BJ (cell line): ENCODE data around the gene JMJD1C. TPM values are rescaled to one million over a fixed set of nuclear protein-coding genes. Genes with fewer than 3 reads are reported as not detected.
"Not testable (repeated sequence)": the region's sequence is repeated elsewhere in the genome, so short reads cannot be mapped to it uniquely, and the experiment has no call there.

ENCODE experiments used
- CTCF ChIA-PET: fragments of 350-600 bp; formaldehyde crosslinking; extraction: SDS; loops from one replicate; lab custom pipeline; 2021; ENCODE audit warnings: antibody characterized with exemption, inconsistent platforms; lab: Yijun Ruan, JAX
- POLR2A ChIA-PET: fragments of 300-600 bp; sonication (Branson Sonifier 250); formaldehyde crosslinking; extraction: SDS; loops from one replicate; lab custom pipeline; 2021; ENCODE audit warnings: antibody characterized with exemption; lab: Charles Lee
- DNase-seq: peaks from one replicate; pipeline ENCODE4 v3.0.0-alpha.2; 2011; ENCODE audit warnings: low read depth
- H3K27me3 ChIP-seq: 2 replicates; pipeline ENCODE4 v1.6.0; 2011; ENCODE audit warnings: low read length; ENCODE audit not compliant: control insufficient read depth, insufficient read depth
- H3K36me3 ChIP-seq: 2 replicates; pipeline ENCODE4 v1.5.1; 2011; ENCODE audit warnings: low read length; ENCODE audit not compliant: control insufficient read depth, insufficient read depth
- H3K4me3 ChIP-seq: 2 replicates; pipeline ENCODE4 v1.5.1; 2011; ENCODE audit warnings: low read depth, mild to moderate bottlenecking, control low read depth, low read length
- CTCF ChIP-seq: IDR thresholded peaks from 2 replicates; pipeline ENCODE4 v1.5.1; 2011; ENCODE audit warnings: low read depth, mild to moderate bottlenecking, control low read depth, inconsistent platforms, low read length, moderate library complexity; ENCODE audit not compliant: insufficient read depth
- polyA plus RNA-seq: library from polyadenylated mRNA; depleted of rRNA; stranded (reverse); fragments of >200 nt; gene quantifications from 2 replicates; pipeline ENCODE4 v1.2.3, GENCODE V29; 2011

JMJD1C gene
- polyA plus RNA-seq, 1 experiment: 14.2 TPM

DNA sequence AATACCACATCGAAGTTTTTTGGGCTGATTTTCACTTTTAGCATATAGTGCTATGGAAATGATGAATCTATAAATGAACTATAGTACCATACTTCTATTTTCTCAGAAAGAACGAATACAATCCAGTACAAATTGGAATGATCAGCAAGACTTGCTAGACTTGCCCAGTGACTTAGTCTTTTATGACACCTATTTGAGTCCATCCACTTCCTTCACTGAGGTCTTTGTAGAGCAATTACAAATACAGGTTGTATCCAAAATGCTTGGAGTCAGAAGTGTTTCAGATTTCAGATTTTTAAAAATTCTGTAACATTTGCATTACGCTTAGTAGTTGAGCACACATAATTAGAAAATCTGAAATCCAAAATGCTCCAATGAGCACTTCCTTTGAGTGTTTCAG lies 228.4 kb downstream of the JMJD1C start:
- ChIA-PET POLR2A (no interaction called here), CTCF (no interaction called here)
- H3K36me3 ChIP-seq: no peaks in the 10 kb centered on the region
- TF ChIP-seq CTCF: no peak
- H3K27me3 ChIP-seq: no peaks in the 10 kb centered on the region
- H3K4me3 ChIP-seq: no peak overlapping the region
- no peak for DNase-seq

DNA sequence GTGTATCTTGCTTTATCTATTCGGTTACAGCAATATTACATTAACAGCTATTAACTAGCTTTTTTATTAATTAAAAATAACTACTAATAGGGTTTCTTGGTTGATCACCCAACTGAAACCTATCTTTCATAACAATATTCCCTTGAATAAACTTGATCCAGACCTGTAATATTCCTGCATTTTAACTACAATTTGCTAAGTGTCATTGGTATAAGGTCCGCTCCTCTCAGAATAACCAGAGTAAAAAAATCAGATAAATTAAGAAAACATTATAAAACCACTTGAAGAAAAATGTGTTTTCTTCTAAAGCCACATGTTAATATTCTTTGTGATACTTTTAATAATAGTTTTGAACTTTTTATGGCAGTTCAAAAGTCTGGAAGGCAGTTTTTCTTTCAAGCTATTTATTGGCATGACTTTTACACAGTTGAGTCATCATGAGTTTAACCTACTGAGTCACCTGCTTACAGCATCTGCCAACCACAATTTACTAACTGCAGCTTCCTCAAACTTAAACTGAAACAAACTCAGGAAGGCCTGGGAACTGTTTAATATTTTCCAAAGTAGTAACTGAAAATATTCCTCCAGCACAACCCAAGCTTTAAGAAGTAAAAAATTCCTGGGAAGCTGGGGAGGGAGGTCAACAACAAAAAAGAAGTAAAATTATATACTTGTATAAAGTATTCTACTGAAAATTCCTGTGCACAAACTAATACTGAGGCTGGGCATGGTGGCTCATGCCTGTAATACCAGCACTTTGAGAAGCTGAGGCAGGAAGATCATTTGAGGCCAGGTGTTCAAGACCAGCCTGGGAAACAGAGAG lies 229.5 kb downstream of the JMJD1C start:
- Histone ChIP-seq H3K4me3 (no peak overlapping the region), H3K36me3 (no peaks in the 10 kb centered on the region), H3K27me3 (no peaks in the 10 kb centered on the region)
- POLR2A ChIA-PET: interaction anchor here (0.6 kb wide), 1 partner anchor 31 kb away, joined by 4 read pairs; no protein-coding TSS in a partner anchor
- CTCF ChIA-PET: interaction anchor here (0.6 to 1.6 kb wide), 5 partner anchors 11 to 531 kb away, joined by 3 to 4 read pairs (median 3); no protein-coding TSS in a partner anchor
- TF ChIP-seq CTCF: no peak
- peak; percentile 89 for DNase-seq

DNA sequence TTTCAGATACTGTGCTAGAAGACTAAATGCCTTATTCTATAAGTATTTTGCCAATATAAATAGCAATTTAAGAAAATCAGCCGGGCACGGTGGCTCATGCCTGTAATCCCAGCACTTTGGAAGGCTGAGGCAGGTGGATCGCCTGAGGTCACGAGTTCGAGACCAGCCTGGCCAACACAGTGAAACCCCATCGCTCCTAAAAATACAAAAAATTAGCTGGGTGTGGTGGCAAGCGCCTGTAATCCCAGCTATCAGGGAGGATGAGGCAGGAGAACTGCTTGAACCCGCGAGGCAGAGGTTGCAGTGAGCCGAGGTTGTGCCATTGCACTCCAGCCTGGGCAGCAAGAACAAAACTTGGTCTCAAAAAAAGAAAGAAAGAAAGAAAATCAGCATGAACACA lies 230.6 kb downstream of the JMJD1C start:
- DNase-seq, H3K27me3 ChIP-seq, H3K4me3 ChIP-seq, H3K36me3 ChIP-seq, POLR2A ChIA-PET: not testable (repeated sequence)
- CTCF ChIA-PET: interaction anchor here (0.6 to 1.6 kb wide), 3 partner anchors 68 to 394 kb away, joined by 3 to 4 read pairs (median 3); no protein-coding TSS in a partner anchor

GRCh38 chr10:63229161-63229560 lies 236.6 kb downstream of the JMJD1C start:
- TF ChIP-seq CTCF: no peak
- no peak for DNase-seq
- no peak overlapping the region for H3K4me3 ChIP-seq
- no peaks in the 10 kb centered on the region for H3K27me3 ChIP-seq
- POLR2A ChIA-PET: no interaction called here
- no peaks in the 10 kb centered on the region for H3K36me3 ChIP-seq
- CTCF ChIA-PET: no interaction called here

DNA sequence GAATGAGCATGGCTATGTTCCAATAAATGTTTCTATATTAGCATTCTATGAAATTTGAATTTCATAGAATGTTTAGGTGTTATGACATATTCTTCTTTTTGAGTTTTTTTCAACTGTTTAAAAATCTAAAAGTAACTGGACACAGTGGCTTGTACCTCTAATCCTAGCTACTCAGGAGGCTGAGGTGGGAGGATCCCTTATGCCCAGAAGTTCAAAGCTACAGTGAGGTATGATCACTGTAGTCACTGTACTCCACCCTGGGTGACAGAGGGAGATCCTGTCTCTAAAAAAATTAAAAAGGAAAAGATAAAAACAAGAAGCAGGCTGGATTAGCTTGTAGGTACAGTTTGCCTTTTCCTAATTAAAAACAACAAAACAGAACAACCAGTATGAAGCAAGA lies 237.5 kb downstream of the JMJD1C start:
- Histone ChIP-seq H3K27me3 (no peaks in the 10 kb centered on the region), H3K36me3 (no peaks in the 10 kb centered on the region), H3K4me3 (no peak overlapping the region)
- CTCF ChIA-PET: interaction anchor here (1.0 to 1.4 kb wide), 2 partner anchors 11 to 14 kb away, joined by 3 to 5 read pairs; no protein-coding TSS in a partner anchor
- DNase-seq: no peak
- POLR2A ChIA-PET: interaction anchor here (0.6 kb wide), 1 partner anchor 252 kb away, joined by 4 read pairs; no protein-coding TSS in a partner anchor
- TF ChIP-seq CTCF: no peak
